ENCODE results near the gene ANKRD31.
A peak's percentile ranks its signal among the peaks of the same experiment; 100 is the strongest.
"Not testable (repeated sequence)": the region's sequence is repeated elsewhere in the genome, so short reads cannot be mapped to it uniquely, and the experiment has no call there.

Gene ANKRD31

GRCh38 chr5:75235711-75236110, 967 bp downstream of the ANKRD31 start:
- H3K4me3 ChIP-seq (ENCODE audit: low read depth in 1 of 2, low read length in 2 of 2), result peak overlapping the region in 1 of 2 donors; percentile 98
- no peak overlapping the region for H3K9ac ChIP-seq (ENCODE audit: low read depth in 1 of 2, low read length in 2 of 2)
- no peaks in the 10 kb centered on the region for H3K27me3 ChIP-seq (ENCODE audit: control insufficient read depth in 1 of 2, insufficient read depth in 2 of 2, low read length in 2 of 2)
- H3K36me3 ChIP-seq (ENCODE audit: control insufficient read depth in 1 of 2, insufficient read depth in 2 of 2, low read length in 2 of 2), result no peaks in the 10 kb centered on the region
- no peak overlapping the region for H3K27ac ChIP-seq (ENCODE audit: low read depth, low read length)
- peaks cover 5 to 9% of the 10 kb centered on the region in 2 donors for H3K4me1 ChIP-seq (ENCODE audit: control insufficient read depth in 1 of 2, insufficient read depth in 2 of 2, low read length in 2 of 2)
- H3K9me3 ChIP-seq (ENCODE audit: control insufficient read depth in 1 of 2, low read length in 2 of 2), result no peaks in the 10 kb centered on the region

GRCh38 chr5:75234251-75234650, 2.4 kb downstream of the ANKRD31 start:
- Histone ChIP-seq H3K36me3 (ENCODE audit: control insufficient read depth in 1 of 2, insufficient read depth in 2 of 2, low read length in 2 of 2) (no peaks in the 10 kb centered on the region), H3K27me3 (ENCODE audit: control insufficient read depth in 1 of 2, insufficient read depth in 2 of 2, low read length in 2 of 2) (no peaks in the 10 kb centered on the region), H3K4me3 (ENCODE audit: low read depth in 1 of 2, low read length in 2 of 2) (no peak overlapping the region), H3K27ac (ENCODE audit: low read depth, low read length) (no peak overlapping the region), H3K4me1 (ENCODE audit: control insufficient read depth in 1 of 2, insufficient read depth in 2 of 2, low read length in 2 of 2) (peaks cover 5 to 9% of the 10 kb centered on the region in 2 donors), H3K9ac (ENCODE audit: low read depth in 1 of 2, low read length in 2 of 2) (no peak overlapping the region), H3K9me3 (ENCODE audit: control insufficient read depth in 1 of 2, low read length in 2 of 2) (no peaks in the 10 kb centered on the region)

GRCh38 chr5:75226916-75227315, 9.8 kb downstream of the ANKRD31 start:
- no peaks in the 10 kb centered on the region for H3K4me1 ChIP-seq (ENCODE audit: control insufficient read depth in 1 of 2, insufficient read depth in 2 of 2, low read length in 2 of 2)
- H3K36me3 ChIP-seq (ENCODE audit: control insufficient read depth in 1 of 2, insufficient read depth in 2 of 2, low read length in 2 of 2), result no peaks in the 10 kb centered on the region
- H3K4me3 ChIP-seq (ENCODE audit: low read depth in 1 of 2, low read length in 2 of 2), result no peak overlapping the region
- no peaks in the 10 kb centered on the region for H3K9me3 ChIP-seq (ENCODE audit: control insufficient read depth in 1 of 2, low read length in 2 of 2)
- no peaks in the 10 kb centered on the region for H3K27me3 ChIP-seq (ENCODE audit: control insufficient read depth in 1 of 2, insufficient read depth in 2 of 2, low read length in 2 of 2)
- H3K9ac ChIP-seq (ENCODE audit: low read depth in 1 of 2, low read length in 2 of 2), result no peak overlapping the region
- H3K27ac ChIP-seq (ENCODE audit: low read depth, low read length), result no peak overlapping the region

GRCh38 chr5:75225506-75225905, 11.2 kb downstream of the ANKRD31 start:
- H3K27me3 ChIP-seq (ENCODE audit: control insufficient read depth in 1 of 2, insufficient read depth in 2 of 2, low read length in 2 of 2), result no peaks in the 10 kb centered on the region
- H3K9ac ChIP-seq (ENCODE audit: low read depth in 1 of 2, low read length in 2 of 2), result no peak overlapping the region
- H3K27ac ChIP-seq (ENCODE audit: low read depth, low read length), result no peak overlapping the region
- no peaks in the 10 kb centered on the region for H3K4me1 ChIP-seq (ENCODE audit: control insufficient read depth in 1 of 2, insufficient read depth in 2 of 2, low read length in 2 of 2)
- H3K36me3 ChIP-seq (ENCODE audit: control insufficient read depth in 1 of 2, insufficient read depth in 2 of 2, low read length in 2 of 2), result no peaks in the 10 kb centered on the region
- no peak overlapping the region for H3K4me3 ChIP-seq (ENCODE audit: low read depth in 1 of 2, low read length in 2 of 2)
- no peaks in the 10 kb centered on the region for H3K9me3 ChIP-seq (ENCODE audit: control insufficient read depth in 1 of 2, low read length in 2 of 2)

- H3K9ac ChIP-seq (ENCODE audit: low read depth in 1 of 2, low read length in 2 of 2); H3K9me3 ChIP-seq (ENCODE audit: control insufficient read depth in 1 of 2, low read length in 2 of 2); H3K4me3 ChIP-seq (ENCODE audit: low read depth in 1 of 2, low read length in 2 of 2); H3K27me3 ChIP-seq (ENCODE audit: control insufficient read depth in 1 of 2, insufficient read depth in 2 of 2, low read length in 2 of 2); H3K36me3 ChIP-seq (ENCODE audit: control insufficient read depth in 1 of 2, insufficient read depth in 2 of 2, low read length in 2 of 2); H3K4me1 ChIP-seq (ENCODE audit: control insufficient read depth in 1 of 2, insufficient read depth in 2 of 2, low read length in 2 of 2); H3K27ac ChIP-seq (ENCODE audit: low read depth, low read length): not testable (repeated sequence)
Observed at GRCh38 chr5:75220787-75221186, 15.9 kb downstream of the ANKRD31 start.

- Histone ChIP-seq H3K4me1 (ENCODE audit: control insufficient read depth in 1 of 2, insufficient read depth in 2 of 2, low read length in 2 of 2) (peaks cover 8 to 12% of the 10 kb centered on the region in 2 donors), H3K27ac (ENCODE audit: low read depth, low read length) (no peak overlapping the region), H3K4me3 (ENCODE audit: low read depth in 1 of 2, low read length in 2 of 2) (no peak overlapping the region), H3K9me3 (ENCODE audit: control insufficient read depth in 1 of 2, low read length in 2 of 2) (no peaks in the 10 kb centered on the region), H3K27me3 (ENCODE audit: control insufficient read depth in 1 of 2, insufficient read depth in 2 of 2, low read length in 2 of 2) (no peaks in the 10 kb centered on the region), H3K9ac (ENCODE audit: low read depth in 1 of 2, low read length in 2 of 2) (no peak overlapping the region), H3K36me3 (ENCODE audit: control insufficient read depth in 1 of 2, insufficient read depth in 2 of 2, low read length in 2 of 2) (no peaks in the 10 kb centered on the region)
Observed at GRCh38 chr5:75214928-75215327, 21.8 kb downstream of the ANKRD31 start.

- H3K36me3 ChIP-seq (ENCODE audit: control insufficient read depth in 1 of 2, insufficient read depth in 2 of 2, low read length in 2 of 2), result no peaks in the 10 kb centered on the region
- H3K27me3 ChIP-seq (ENCODE audit: control insufficient read depth in 1 of 2, insufficient read depth in 2 of 2, low read length in 2 of 2), result no peaks in the 10 kb centered on the region
- no peaks in the 10 kb centered on the region for H3K9me3 ChIP-seq (ENCODE audit: control insufficient read depth in 1 of 2, low read length in 2 of 2)
- H3K27ac ChIP-seq (ENCODE audit: low read depth, low read length), result no peak overlapping the region
- no peak overlapping the region for H3K4me3 ChIP-seq (ENCODE audit: low read depth in 1 of 2, low read length in 2 of 2)
- H3K4me1 ChIP-seq (ENCODE audit: control insufficient read depth in 1 of 2, insufficient read depth in 2 of 2, low read length in 2 of 2), result peaks cover 8 to 12% of the 10 kb centered on the region in 2 donors
- no peak overlapping the region for H3K9ac ChIP-seq (ENCODE audit: low read depth in 1 of 2, low read length in 2 of 2)
Observed at GRCh38 chr5:75214409-75214808, 22.3 kb downstream of the ANKRD31 start.

GRCh38 chr5:75203604-75204003, 33.1 kb downstream of the ANKRD31 start:
- no peak overlapping the region for H3K9ac ChIP-seq (ENCODE audit: low read depth in 1 of 2, low read length in 2 of 2)

GRCh38 chr5:75202935-75203334, 33.7 kb downstream of the ANKRD31 start:
- Histone ChIP-seq H3K27me3 (ENCODE audit: control insufficient read depth in 1 of 2, insufficient read depth in 2 of 2, low read length in 2 of 2) (no peaks in the 10 kb centered on the region), H3K9ac (ENCODE audit: low read depth in 1 of 2, low read length in 2 of 2) (no peak overlapping the region), H3K4me3 (ENCODE audit: low read depth in 1 of 2, low read length in 2 of 2) (no peak overlapping the region), H3K27ac (ENCODE audit: low read depth, low read length) (no peak overlapping the region), H3K9me3 (ENCODE audit: control insufficient read depth in 1 of 2, low read length in 2 of 2) (no peaks in the 10 kb centered on the region), H3K36me3 (ENCODE audit: control insufficient read depth in 1 of 2, insufficient read depth in 2 of 2, low read length in 2 of 2) (no peaks in the 10 kb centered on the region), H3K4me1 (ENCODE audit: control insufficient read depth in 1 of 2, insufficient read depth in 2 of 2, low read length in 2 of 2) (peaks cover 10 to 18% of the 10 kb centered on the region in 2 donors)

More at GRCh38 chr5:75203604-75204003, 33.1 kb downstream of the ANKRD31 start:
- Histone ChIP-seq H3K27me3 (ENCODE audit: control insufficient read depth in 1 of 2, insufficient read depth in 2 of 2, low read length in 2 of 2) (no peaks in the 10 kb centered on the region), H3K27ac (ENCODE audit: low read depth, low read length) (no peak overlapping the region), H3K4me1 (ENCODE audit: control insufficient read depth in 1 of 2, insufficient read depth in 2 of 2, low read length in 2 of 2) (peaks cover 8 to 15% of the 10 kb centered on the region in 2 donors), H3K4me3 (ENCODE audit: low read depth in 1 of 2, low read length in 2 of 2) (no peak overlapping the region), H3K9me3 (ENCODE audit: control insufficient read depth in 1 of 2, low read length in 2 of 2) (no peaks in the 10 kb centered on the region), H3K36me3 (ENCODE audit: control insufficient read depth in 1 of 2, insufficient read depth in 2 of 2, low read length in 2 of 2) (no peaks in the 10 kb centered on the region)

- Histone ChIP-seq H3K27me3 (ENCODE audit: control insufficient read depth in 1 of 2, insufficient read depth in 2 of 2, low read length in 2 of 2) (no peaks in the 10 kb centered on the region), H3K36me3 (ENCODE audit: control insufficient read depth in 1 of 2, insufficient read depth in 2 of 2, low read length in 2 of 2) (no peaks in the 10 kb centered on the region), H3K4me3 (ENCODE audit: low read depth in 1 of 2, low read length in 2 of 2) (no peak overlapping the region), H3K4me1 (ENCODE audit: control insufficient read depth in 1 of 2, insufficient read depth in 2 of 2, low read length in 2 of 2) (peaks cover 10 to 14% of the 10 kb centered on the region in 2 donors), H3K27ac (ENCODE audit: low read depth, low read length) (no peak overlapping the region), H3K9ac (ENCODE audit: low read depth in 1 of 2, low read length in 2 of 2) (no peak overlapping the region), H3K9me3 (ENCODE audit: control insufficient read depth in 1 of 2, low read length in 2 of 2) (no peaks in the 10 kb centered on the region)
Observed at GRCh38 chr5:75200776-75201175, 35.9 kb downstream of the ANKRD31 start.

- Histone ChIP-seq H3K4me1 (ENCODE audit: control insufficient read depth in 1 of 2, insufficient read depth in 2 of 2, low read length in 2 of 2) (peaks cover 10 to 14% of the 10 kb centered on the region in 2 donors), H3K9ac (ENCODE audit: low read depth in 1 of 2, low read length in 2 of 2) (no peak overlapping the region), H3K4me3 (ENCODE audit: low read depth in 1 of 2, low read length in 2 of 2) (no peak overlapping the region), H3K36me3 (ENCODE audit: control insufficient read depth in 1 of 2, insufficient read depth in 2 of 2, low read length in 2 of 2) (no peaks in the 10 kb centered on the region), H3K27me3 (ENCODE audit: control insufficient read depth in 1 of 2, insufficient read depth in 2 of 2, low read length in 2 of 2) (no peaks in the 10 kb centered on the region), H3K9me3 (ENCODE audit: control insufficient read depth in 1 of 2, low read length in 2 of 2) (no peaks in the 10 kb centered on the region), H3K27ac (ENCODE audit: low read depth, low read length) (no peak overlapping the region)
Observed at GRCh38 chr5:75199946-75200345, 36.7 kb downstream of the ANKRD31 start.

Data from duodenal mucosa (tissue), 2 donors.